ENCODE results near the gene FREM1.

- TF ChIP-seq POLR2A (IDR thresholded peaks at IDR 0.05) (no peak), CTCF (IDR thresholded peaks at IDR 0.05) (no peak)
Observed at GRCh38 chr9:14730461-14730898, 179.7 kb downstream of the FREM1 start.

All from tibial nerve (tissue), 3 donors.